Neutrophil (primary cell): ENCODE measurements around the gene PLXNB2.

Experiments
- H3K27ac ChIP-seq: fragments of 200-600 bp; sonication (generic); 2 replicates; pipeline ENCODE4 v1.5.1; 2016; ENCODE audit warnings: mild to moderate bottlenecking, moderate library complexity
- H3K27me3 ChIP-seq: fragments of 200-600 bp; sonication (generic); 2 replicates; pipeline ENCODE4 v1.6.0; 2016; ENCODE audit warnings: mild to moderate bottlenecking
- H3K36me3 ChIP-seq: fragments of 200-600 bp; sonication (generic); 2 replicates; pipeline ENCODE4 v1.5.1; 2017
- H3K4me1 ChIP-seq, 2 experiments: fragments of 200-600 bp in 1 of 2; sonication (generic) in 1 of 2; 1 replicate in 1 of 2; 2 replicates in 1 of 2; pipeline versions ENCODE4 v1.5.1 to v1.6.1; 2013 to 2016; ENCODE audit warnings: low read depth in 1 of 2, low read length in 1 of 2, mild to moderate bottlenecking in 1 of 2, moderate library complexity in 1 of 2; ENCODE audit not compliant: control insufficient read depth in 1 of 2, insufficient read depth in 1 of 2
- H3K4me3 ChIP-seq, 2 experiments: fragments of 200-600 bp in 1 of 2; sonication (generic) in 1 of 2; 1 replicate in 1 of 2; 2 replicates in 1 of 2; pipeline ENCODE4 v1.5.1; 2013 to 2016; ENCODE audit warnings: low read depth in 1 of 2, low read length in 1 of 2, mild to moderate bottlenecking in 1 of 2, moderate library complexity in 1 of 2
- H3K9me3 ChIP-seq: fragments of 200-600 bp; sonication (generic); 2 replicates; pipeline ENCODE4 v1.5.1; 2016
- TF ChIP-seq, protein P1 (sequence below): fragments of 200-600 bp; sonication (generic); IDR thresholded peaks from 2 replicates; pipeline ENCODE4 v1.5.1; 2016; ENCODE audit warnings: antibody characterized with exemption

Gene PLXNB2

GRCh38 chr22:50329236-50329635 is 21.8 kb upstream of the PLXNB2 start:
- peaks cover 13% of the 10 kb centered on the region in 2 experiments for H3K4me1 ChIP-seq
- peaks cover 27% of the 10 kb centered on the region for H3K27me3 ChIP-seq
- no peak overlapping the region for H3K4me3 ChIP-seq
- no peaks in the 10 kb centered on the region for H3K9me3 ChIP-seq
- H3K27ac ChIP-seq, result no peak overlapping the region
- H3K36me3 ChIP-seq, result no peaks in the 10 kb centered on the region
- TF ChIP-seq, protein P1, sequence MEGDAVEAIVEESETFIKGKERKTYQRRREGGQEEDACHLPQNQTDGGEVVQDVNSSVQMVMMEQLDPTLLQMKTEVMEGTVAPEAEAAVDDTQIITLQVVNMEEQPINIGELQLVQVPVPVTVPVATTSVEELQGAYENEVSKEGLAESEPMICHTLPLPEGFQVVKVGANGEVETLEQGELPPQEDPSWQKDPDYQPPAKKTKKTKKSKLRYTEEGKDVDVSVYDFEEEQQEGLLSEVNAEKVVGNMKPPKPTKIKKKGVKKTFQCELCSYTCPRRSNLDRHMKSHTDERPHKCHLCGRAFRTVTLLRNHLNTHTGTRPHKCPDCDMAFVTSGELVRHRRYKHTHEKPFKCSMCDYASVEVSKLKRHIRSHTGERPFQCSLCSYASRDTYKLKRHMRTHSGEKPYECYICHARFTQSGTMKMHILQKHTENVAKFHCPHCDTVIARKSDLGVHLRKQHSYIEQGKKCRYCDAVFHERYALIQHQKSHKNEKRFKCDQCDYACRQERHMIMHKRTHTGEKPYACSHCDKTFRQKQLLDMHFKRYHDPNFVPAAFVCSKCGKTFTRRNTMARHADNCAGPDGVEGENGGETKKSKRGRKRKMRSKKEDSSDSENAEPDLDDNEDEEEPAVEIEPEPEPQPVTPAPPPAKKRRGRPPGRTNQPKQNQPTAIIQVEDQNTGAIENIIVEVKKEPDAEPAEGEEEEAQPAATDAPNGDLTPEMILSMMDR, result no peak

GRCh38 chr22:50327711-50328019 is 20.2 kb upstream of the PLXNB2 start:
- Histone ChIP-seq H3K27me3 (peaks cover 32% of the 10 kb centered on the region), H3K9me3 (no peaks in the 10 kb centered on the region), H3K36me3 (no peaks in the 10 kb centered on the region), H3K4me3 (peak overlapping the region; percentile 82 to 95), H3K27ac (peak overlapping the region; percentile 91), H3K4me1 (peaks cover 13% of the 10 kb centered on the region in 2 experiments)
- TF ChIP-seq, protein P1, result no peak

DNA sequence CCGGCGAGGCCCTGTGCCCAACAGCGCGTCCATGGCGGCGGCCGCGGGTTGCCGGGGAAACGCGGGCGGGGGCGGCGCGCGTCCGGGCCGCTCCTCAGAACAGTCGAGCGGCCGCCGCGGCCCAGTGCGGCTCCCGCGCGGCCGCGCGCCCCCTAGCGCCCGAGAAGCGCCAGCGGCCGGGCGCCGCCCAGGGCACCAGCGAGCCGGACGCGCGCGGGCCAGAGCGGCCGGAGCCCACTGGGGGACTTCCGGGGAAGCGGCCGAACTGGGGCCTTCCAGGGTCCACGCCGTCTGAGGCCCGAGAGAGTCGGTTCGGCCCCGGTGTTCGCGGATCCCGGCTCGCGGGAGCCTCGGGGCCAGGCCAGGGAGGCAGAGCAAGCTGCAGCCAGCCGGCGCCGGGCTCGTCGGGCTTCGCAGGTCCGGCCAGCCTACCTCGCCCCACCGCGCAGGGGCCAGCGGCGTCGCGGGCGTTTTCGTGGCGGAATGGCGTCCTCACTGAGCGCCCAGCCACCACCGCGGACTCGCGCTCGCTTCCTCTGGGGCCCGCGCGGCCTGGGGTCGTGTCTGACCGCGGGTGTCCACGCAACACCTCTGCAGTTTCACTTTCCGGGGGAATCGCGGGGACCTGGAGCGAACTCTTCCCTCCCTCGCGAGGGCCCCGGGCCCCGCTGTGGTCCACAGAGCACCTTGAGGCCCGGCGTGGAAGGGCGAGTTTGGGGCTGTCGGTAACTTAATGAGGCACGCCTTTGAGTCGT is 19.7 kb upstream of the PLXNB2 start, which contains the start of gene DENND6B:
DENND6B (minus strand) TSS at position 57 of the 755 bp plus-strand sequence; CDS start at position 33, 24 bp downstream.
- H3K27ac ChIP-seq, result peak within 1 kb of the TSS; percentile 91
- H3K4me3 ChIP-seq, result peak within 1 kb of the TSS; percentile 82 to 95
- TF ChIP-seq, protein P1, result peak; percentile 88

GRCh38 chr22:50326225-50326955 is 18.9 kb upstream of the PLXNB2 start:
- Histone ChIP-seq H3K36me3 (no peaks in the 10 kb centered on the region), H3K4me3 (peak overlapping the region; percentile 82 to 95), H3K27me3 (peaks cover 32% of the 10 kb centered on the region), H3K4me1 (peaks cover 13% of the 10 kb centered on the region in 2 experiments), H3K27ac (peak overlapping the region; percentile 91), H3K9me3 (no peaks in the 10 kb centered on the region)
- TF ChIP-seq, protein P1, result no peak

More for the DNA sequence above, 19.7 kb upstream of the PLXNB2 start, which contains the start of gene DENND6B:
- Histone ChIP-seq H3K4me1 (peaks cover 13% of the 10 kb centered on the region in 2 experiments), H3K27me3 (peaks cover 32% of the 10 kb centered on the region), H3K9me3 (no peaks in the 10 kb centered on the region), H3K36me3 (no peaks in the 10 kb centered on the region)

GRCh38 chr22:50325444-50326224 is 18.2 kb upstream of the PLXNB2 start:
- H3K27ac ChIP-seq, result no peak overlapping the region
- H3K9me3 ChIP-seq, result no peaks in the 10 kb centered on the region
- TF ChIP-seq, protein P1, result no peak
- no peak overlapping the region for H3K4me3 ChIP-seq
- peaks cover 13% of the 10 kb centered on the region in 2 experiments for H3K4me1 ChIP-seq
- peaks cover 24% of the 10 kb centered on the region for H3K27me3 ChIP-seq
- no peaks in the 10 kb centered on the region for H3K36me3 ChIP-seq
